Neural cell (in vitro differentiated cells): ENCODE data around the gene EFEMP1. TPM values are rescaled to one million over a fixed set of nuclear protein-coding genes. Genes with fewer than 3 reads are reported as not detected.

ENCODE experiments used
- H2AFZ ChIP-seq: fragments of 200-600, 300-800 bp; sonication (generic), shearing (Covaris generic); 2 replicates; pipeline ENCODE4 v1.6.0; 2014; ENCODE audit warnings: low read depth, mild to moderate bottlenecking, antibody characterized with exemption, low read length, moderate library complexity
- H3F3A ChIP-seq: fragments of 200-600 bp; shearing (Covaris generic); 2 replicates; pipeline ENCODE4 v1.6.1; 2016; ENCODE audit warnings: mild to moderate bottlenecking, moderate library complexity, mixed read lengths, antibody characterized with exemption, low read length; ENCODE audit not compliant: insufficient read depth, poor library complexity, severe bottlenecking
- H3K27ac ChIP-seq: fragments of 200-600, 300-800 bp; sonication (generic), shearing (Covaris generic); 2 replicates; pipeline ENCODE4 v1.5.1; 2014; ENCODE audit warnings: mild to moderate bottlenecking, low read length, moderate library complexity
- H3K27me3 ChIP-seq: fragments of 300-800, 200-600 bp; sonication (generic), shearing (Covaris generic); 2 replicates; pipeline ENCODE4 v1.6.0; 2014; ENCODE audit warnings: mild to moderate bottlenecking, low read depth, low read length, moderate library complexity; ENCODE audit not compliant: insufficient read depth
- H3K36me3 ChIP-seq: fragments of 300-800, 200-600 bp; sonication (generic), shearing (Covaris generic); 2 replicates; pipeline ENCODE4 v1.5.1; 2014; ENCODE audit warnings: mild to moderate bottlenecking, antibody characterized with exemption, low read length, moderate library complexity; ENCODE audit not compliant: insufficient read depth
- H3K4me2 ChIP-seq: fragments of 300-800, 200-600 bp; sonication (generic), shearing (Covaris generic); 2 replicates; pipeline ENCODE4 v1.6.0; 2014; ENCODE audit warnings: mild to moderate bottlenecking, low read length
- H3K4me3 ChIP-seq: fragments of 300-800, 200-600 bp; sonication (generic), shearing (Covaris generic); 2 replicates; pipeline ENCODE4 v1.5.1; 2014; ENCODE audit warnings: mild to moderate bottlenecking, low read length, moderate library complexity
- H3K79me2 ChIP-seq: fragments of 200-600 bp; shearing (Covaris generic); replicated peaks from 2 replicates; pipeline ENCODE4 v1.6.0; 2014; ENCODE audit warnings: mild to moderate bottlenecking, low read length, moderate library complexity; ENCODE audit not compliant: insufficient read depth
- H3K9ac ChIP-seq: fragments of 300-800, 200-600 bp; sonication (generic), shearing (Covaris generic); 2 replicates; pipeline ENCODE4 v1.6.1; 2016; ENCODE audit warnings: mild to moderate bottlenecking, low read length, mixed read lengths
- H3K9me2 ChIP-seq: fragments of 200-600 bp; shearing (Covaris generic); 2 replicates; pipeline ENCODE4 v1.6.1; 2016; ENCODE audit warnings: mild to moderate bottlenecking, low read length, mixed read lengths; ENCODE audit not compliant: insufficient read depth
- H3K9me3 ChIP-seq: fragments of 200-600, 300-800 bp; sonication (generic), shearing (Covaris generic); 2 replicates; pipeline ENCODE4 v1.6.1; 2016; ENCODE audit warnings: mild to moderate bottlenecking, mixed run types, low read length, moderate library complexity, mixed read lengths
- H4K20me1 ChIP-seq: fragments of 200-600 bp; shearing (Covaris generic); 2 replicates; pipeline ENCODE4 v1.6.1; 2016; ENCODE audit warnings: mild to moderate bottlenecking, mixed run types; ENCODE audit not compliant: insufficient read depth
- CTCF ChIP-seq: fragments of 450-650 bp; IDR thresholded peaks from 2 replicates; pipeline ENCODE4 v1.5.1; 2014; ENCODE audit warnings: antibody characterized with exemption, mild to moderate bottlenecking, moderate library complexity; ENCODE audit not compliant: poor library complexity, severe bottlenecking
- EP300 ChIP-seq: fragments of 450-650 bp; conservative IDR thresholded peaks from 2 replicates; pipeline ENCODE4 v1.6.1; 2014; ENCODE audit warnings: antibody characterized with exemption, mild to moderate bottlenecking, moderate library complexity; ENCODE audit not compliant: poor library complexity, severe bottlenecking
- EZH2 ChIP-seq: fragments of 200-600, 300-800 bp; shearing (Covaris generic), sonication (generic); IDR thresholded peaks from 2 replicates; pipeline ENCODE4 v1.6.1; 2014; ENCODE audit warnings: antibody characterized with exemption, low read length, borderline replicate concordance, mild to moderate bottlenecking; ENCODE audit not compliant: insufficient read depth, poor library complexity, severe bottlenecking
- MXI1 ChIP-seq: fragments of 450-650 bp; conservative IDR thresholded peaks from 2 replicates; pipeline ENCODE4 v1.6.1; 2014; ENCODE audit warnings: antibody characterized with exemption, mild to moderate bottlenecking; ENCODE audit not compliant: poor library complexity, severe bottlenecking
- POLR2AphosphoS5 ChIP-seq: IDR thresholded peaks from 2 replicates; pipeline ENCODE4 v1.6.1; 2012
- RAD21 ChIP-seq: fragments of 450-650 bp; conservative IDR thresholded peaks from 2 replicates; pipeline ENCODE4 v1.6.1; 2014; ENCODE audit warnings: antibody characterized with exemption, mild to moderate bottlenecking, moderate library complexity
- REST ChIP-seq: IDR thresholded peaks from 2 replicates; pipeline ENCODE4 v1.6.1; 2012; ENCODE audit warnings: borderline replicate concordance
- SMC3 ChIP-seq: fragments of 450-650 bp; conservative IDR thresholded peaks from 2 replicates; pipeline ENCODE4 v1.6.1; 2014; ENCODE audit warnings: antibody characterized with exemption, mild to moderate bottlenecking, moderate library complexity; ENCODE audit not compliant: poor library complexity
- TAF1 ChIP-seq: IDR thresholded peaks from 2 replicates; pipeline ENCODE4 v1.6.1; 2012; ENCODE audit warnings: low read depth
- polyA plus RNA-seq: library from polyadenylated mRNA; depleted of rRNA; stranded (reverse); fragments of >200 nt; gene quantifications from 2 replicates; pipeline ENCODE4 v1.2.3, GENCODE V29; 2014

The EFEMP1 gene
- polyA plus RNA-seq, 1 donor from 2014 or later, result 2.7 TPM

- H3K9me2 ChIP-seq, result no peaks in the 10 kb centered on the region
- H3F3A ChIP-seq, result no peaks in the 10 kb centered on the region
- no peak overlapping the region for H3K4me2 ChIP-seq
- H4K20me1 ChIP-seq, result no peaks in the 10 kb centered on the region
- no peaks in the 10 kb centered on the region for H3K27me3 ChIP-seq
- no peaks in the 10 kb centered on the region for H3K79me2 ChIP-seq
- no peaks in the 10 kb centered on the region for H3K9me3 ChIP-seq
- no peak overlapping the region for H3K27ac ChIP-seq
- no peak overlapping the region for H3K9ac ChIP-seq
- no peak overlapping the region for H2AFZ ChIP-seq
- H3K36me3 ChIP-seq, result no peaks in the 10 kb centered on the region
- H3K4me3 ChIP-seq, result no peak overlapping the region
- TF ChIP-seq SMC3, result no peak
- TF ChIP-seq EZH2, result no peak
- TF ChIP-seq RAD21, result no peak
- TF ChIP-seq POLR2AphosphoS5, result no peak
- TF ChIP-seq TAF1, result no peak
- no peak for TF ChIP-seq EP300
- no peak for TF ChIP-seq MXI1
- no peak for TF ChIP-seq REST
- TF ChIP-seq CTCF, result no peak
Observed at GRCh38 chr2:55824551-55825096, 99.0 kb downstream of the EFEMP1 start.

Other genes with a start within 250 kb of the EFEMP1 start
- gene PNPT1, start 229.9 kb downstream of the EFEMP1 start, polyA plus RNA-seq, result 22.5 and 23.4 TPM in 2 replicates